Tibial nerve (tissue), 4 donors: ENCODE measurements around the gene PCID2. TPM values are rescaled to one million over a fixed set of nuclear protein-coding genes. Genes with fewer than 3 reads are reported as not detected.

Source experiments
- DNase-seq, 2 donors: peaks; one replicate each; pipeline ENCODE4 v3.0.0-alpha.2; 2019; ENCODE audit warnings: low spot score in 2 of 2
- H3K27ac ChIP-seq, 4 donors: fragments of 200-600 bp; sonication (generic) in 3 of 4; one replicate each; pipeline ENCODE4 v1.5.1; 2017 to 2019; ENCODE audit warnings: mild to moderate bottlenecking in 1 of 4
- H3K27me3 ChIP-seq, 2 donors: fragments of 200-600 bp; sonication (generic) in 1 of 2; one replicate each; pipeline versions ENCODE4 v1.5.1 to v1.6.0; 2017 to 2019
- H3K36me3 ChIP-seq, 3 donors: fragments of 200-600 bp; sonication (generic); one replicate each; pipeline ENCODE4 v1.5.1; 2018 to 2019
- H3K4me1 ChIP-seq, 4 donors: fragments of 200-600 bp; sonication (generic) in 3 of 4; one replicate each; pipeline ENCODE4 v1.5.1; 2017 to 2019
- H3K4me3 ChIP-seq, 4 donors: fragments of 200-600 bp; sonication (generic) in 3 of 4; one replicate each; pipeline ENCODE4 v1.5.1; 2017 to 2019; ENCODE audit warnings: mild to moderate bottlenecking in 1 of 4, moderate library complexity in 1 of 4
- H3K9me3 ChIP-seq, 4 donors: fragments of 200-600 bp; sonication (generic) in 3 of 4; one replicate each; pipeline ENCODE4 v1.5.1; 2017 to 2019
- EP300 ChIP-seq, 2 donors: sonication (generic); formaldehyde crosslinking; IDR thresholded peaks; one replicate each; pipeline ENCODE4 v1.6.1; 2017; ENCODE audit warnings: antibody characterized with exemption in 2 of 2, mild to moderate bottlenecking in 1 of 2
- POLR2A ChIP-seq, 2 donors: fragments of 450-650 bp; IDR thresholded peaks; one replicate each; pipeline ENCODE4 v1.6.1; 2017; ENCODE audit warnings: antibody characterized with exemption in 2 of 2, mild to moderate bottlenecking in 2 of 2, moderate library complexity in 2 of 2
- WGBS, 2 donors: methylation state at CpG; one replicate each; pipeline ENCODE4 v1.1.5; 2018; 5-methylcytosine and 5-hydroxymethylcytosine counted together
- total RNA-seq, 4 donors: library from RNA; depleted of rRNA; stranded (reverse); fragments of >200 nt; gene quantifications; one replicate each; pipeline ENCODE4 v1.1.0, GENCODE V29; 2016
- TF ChIP-seq, protein P1 (sequence below), 5 experiments: fragments of 200-600 bp in 3 of 5; fragments of 450-650 bp in 2 of 5; sonication (generic) in 3 of 5; IDR thresholded peaks; one replicate each; pipeline ENCODE4 v1.5.1; 2016 to 2019; ENCODE audit warnings: antibody characterized with exemption in 5 of 5, mild to moderate bottlenecking in 3 of 5, moderate library complexity in 2 of 5

PCID2 gene
- total RNA-seq, 4 donors from 2014 or later: 38.6 to 61.5 (median 49.5) TPM

GRCh38 chr13:113231306-113232207 is 23.1 kb upstream of the PCID2 start:
- 81 to 84% methylated on average over 14 of the region's 14 CpGs for WGBS, 2 donors
- TF ChIP-seq, protein P1, sequence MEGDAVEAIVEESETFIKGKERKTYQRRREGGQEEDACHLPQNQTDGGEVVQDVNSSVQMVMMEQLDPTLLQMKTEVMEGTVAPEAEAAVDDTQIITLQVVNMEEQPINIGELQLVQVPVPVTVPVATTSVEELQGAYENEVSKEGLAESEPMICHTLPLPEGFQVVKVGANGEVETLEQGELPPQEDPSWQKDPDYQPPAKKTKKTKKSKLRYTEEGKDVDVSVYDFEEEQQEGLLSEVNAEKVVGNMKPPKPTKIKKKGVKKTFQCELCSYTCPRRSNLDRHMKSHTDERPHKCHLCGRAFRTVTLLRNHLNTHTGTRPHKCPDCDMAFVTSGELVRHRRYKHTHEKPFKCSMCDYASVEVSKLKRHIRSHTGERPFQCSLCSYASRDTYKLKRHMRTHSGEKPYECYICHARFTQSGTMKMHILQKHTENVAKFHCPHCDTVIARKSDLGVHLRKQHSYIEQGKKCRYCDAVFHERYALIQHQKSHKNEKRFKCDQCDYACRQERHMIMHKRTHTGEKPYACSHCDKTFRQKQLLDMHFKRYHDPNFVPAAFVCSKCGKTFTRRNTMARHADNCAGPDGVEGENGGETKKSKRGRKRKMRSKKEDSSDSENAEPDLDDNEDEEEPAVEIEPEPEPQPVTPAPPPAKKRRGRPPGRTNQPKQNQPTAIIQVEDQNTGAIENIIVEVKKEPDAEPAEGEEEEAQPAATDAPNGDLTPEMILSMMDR (IDR thresholded peaks at IDR 0.05): no peak
- TF ChIP-seq EP300 (IDR thresholded peaks at IDR 0.05) (no peak), POLR2A (IDR thresholded peaks at IDR 0.05) (no peak)
- no peaks in the 10 kb centered on the region for H3K27me3 ChIP-seq
- no peak for DNase-seq
- H3K27ac ChIP-seq: no peak overlapping the region
- H3K9me3 ChIP-seq: no peaks in the 10 kb centered on the region
- H3K4me1 ChIP-seq: no peaks in the 10 kb centered on the region
- H3K36me3 ChIP-seq: peaks cover 0 to 100% (median 9%) of the 10 kb centered on the region in 3 donors
- no peak overlapping the region for H3K4me3 ChIP-seq

- no peak overlapping the region for H3K27ac ChIP-seq
- H3K9me3 ChIP-seq: no peaks in the 10 kb centered on the region
- H3K4me3 ChIP-seq: no peak overlapping the region
- DNase-seq: no peak
- 89 to 92% methylated on average over 20 of the region's 20 CpGs for WGBS, 2 donors
- TF ChIP-seq, protein P1 (IDR thresholded peaks at IDR 0.05): no peak
- TF ChIP-seq EP300 (IDR thresholded peaks at IDR 0.05): no peak
- no peak for TF ChIP-seq POLR2A (IDR thresholded peaks at IDR 0.05)
- no peaks in the 10 kb centered on the region for H3K27me3 ChIP-seq
- H3K36me3 ChIP-seq: peaks cover 0 to 100% (median 9%) of the 10 kb centered on the region in 3 donors
- H3K4me1 ChIP-seq: no peaks in the 10 kb centered on the region
Measured at GRCh38 chr13:113229791-113230190, 21.3 kb upstream of the PCID2 start.

DNA sequence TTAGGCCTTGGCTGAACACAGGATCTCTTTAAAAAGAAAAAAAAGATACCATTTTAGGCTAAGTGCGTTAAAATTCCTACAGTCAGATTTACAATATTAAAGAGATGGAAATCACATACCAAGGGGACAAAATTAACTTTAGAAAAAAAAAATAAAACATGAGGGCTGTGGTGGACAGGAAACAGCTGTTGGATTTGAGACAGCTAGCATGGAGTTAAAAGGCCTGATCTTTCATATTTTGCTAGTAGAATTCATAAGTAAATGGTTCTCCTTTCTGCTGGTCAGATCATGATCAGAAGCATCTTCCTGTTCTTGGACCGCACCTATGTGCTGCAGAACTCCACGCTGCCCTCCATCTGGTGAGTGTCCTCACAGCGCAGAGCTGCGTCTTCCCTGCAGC is 20.7 kb upstream of the PCID2 start:
- Histone ChIP-seq H3K9me3 (no peaks in the 10 kb centered on the region), H3K27ac (no peak overlapping the region), H3K4me3 (no peak overlapping the region), H3K27me3 (no peaks in the 10 kb centered on the region), H3K4me1 (no peaks in the 10 kb centered on the region), H3K36me3 (peaks cover 0 to 100% (median 4%) of the 10 kb centered on the region in 3 donors)
- TF ChIP-seq EP300 (IDR thresholded peaks at IDR 0.05) (no peak), POLR2A (IDR thresholded peaks at IDR 0.05) (no peak)
- TF ChIP-seq, protein P1 (IDR thresholded peaks at IDR 0.05): no peak
- DNase-seq: no peak
- 92 to 93% methylated on average over 5 of the region's 5 CpGs for WGBS, 2 donors

- 80 to 87% methylated on average over 6 of the region's 7 CpGs for WGBS, 2 donors
- H3K9me3 ChIP-seq: no peaks in the 10 kb centered on the region
- no peak for TF ChIP-seq EP300 (IDR thresholded peaks at IDR 0.05)
- TF ChIP-seq, protein P1 (IDR thresholded peaks at IDR 0.05): no peak
- TF ChIP-seq POLR2A (IDR thresholded peaks at IDR 0.05): no peak
- DNase-seq: no peak
- no peaks in the 10 kb centered on the region for H3K27me3 ChIP-seq
- H3K4me1 ChIP-seq: no peaks in the 10 kb centered on the region
- H3K27ac ChIP-seq: no peak overlapping the region
- no peak overlapping the region for H3K4me3 ChIP-seq
- H3K36me3 ChIP-seq: peaks cover 0 to 100% (median 0%) of the 10 kb centered on the region in 3 donors
Measured at GRCh38 chr13:113226873-113227450, 18.5 kb upstream of the PCID2 start.

DNA sequence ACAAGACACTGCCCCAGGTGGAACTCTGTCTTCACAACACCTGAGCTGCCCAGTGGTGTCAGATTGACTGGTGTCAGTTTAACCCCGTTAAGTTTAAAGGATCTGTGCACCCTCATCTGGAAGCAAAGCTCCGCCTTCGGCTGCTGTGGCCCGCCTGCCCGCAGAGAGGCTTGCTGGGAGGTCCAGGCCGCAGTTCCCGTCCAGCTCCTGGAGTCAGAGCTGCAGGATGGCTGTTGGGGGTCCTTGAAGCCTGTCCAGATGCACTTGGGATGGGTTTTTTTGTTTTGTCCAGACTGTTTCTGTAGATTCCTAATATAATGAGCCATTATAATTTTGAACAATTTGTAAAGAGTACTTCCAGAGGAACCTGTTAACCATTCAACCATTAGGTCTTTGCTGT is 17.0 kb upstream of the PCID2 start:
- TF ChIP-seq POLR2A (IDR thresholded peaks at IDR 0.05): no peak

More for the DNA sequence above, 17.0 kb upstream of the PCID2 start:
- Histone ChIP-seq H3K4me3 (no peak overlapping the region), H3K4me1 (peaks cover 0 to under 1% (median 0%) of the 10 kb centered on the region in 4 donors), H3K27ac (no peak overlapping the region), H3K27me3 (no peaks in the 10 kb centered on the region), H3K36me3 (peaks cover 0 to 100% (median 0%) of the 10 kb centered on the region in 3 donors), H3K9me3 (no peaks in the 10 kb centered on the region)
- no peak for DNase-seq
- WGBS, 2 donors: 74 to 81% methylated on average over 7 of the region's 7 CpGs
